Astrocyte (in vitro differentiated cells and primary cell): ENCODE results near the gene CALCR. TPM values are rescaled to one million over a fixed set of nuclear protein-coding genes. Genes with fewer than 3 reads are reported as not detected.

Experiments
- DNase-seq: peaks from one replicate; pipeline ENCODE4 v3.0.0-alpha.2; 2010; ENCODE audit warnings: low read depth
- FAIRE-seq: peaks from 2 replicates; lab custom pipeline; 2011; peaks lifted over from hg19 to GRCh38; lab: Jason Lieb, UNC
- H2AFZ ChIP-seq: 2 replicates; pipeline ENCODE4 v1.6.0; 2012; ENCODE audit warnings: low read depth, low read length, inconsistent platforms
- H3K27ac ChIP-seq: 2 replicates; pipeline ENCODE4 v1.5.1; 2011; ENCODE audit warnings: low read depth, low read length, inconsistent platforms
- H3K27me3 ChIP-seq: 2 replicates; pipeline ENCODE4 v1.6.0; 2011; ENCODE audit warnings: low read length, inconsistent platforms; ENCODE audit not compliant: insufficient read depth
- H3K36me3 ChIP-seq: 2 replicates; pipeline ENCODE4 v1.5.1; 2011; ENCODE audit warnings: low read length, inconsistent platforms; ENCODE audit not compliant: insufficient read depth
- H3K4me1 ChIP-seq: 2 replicates; pipeline ENCODE4 v1.5.1; 2011; ENCODE audit warnings: low read length, inconsistent platforms; ENCODE audit not compliant: insufficient read depth
- H3K4me2 ChIP-seq: 2 replicates; pipeline ENCODE4 v1.6.0; 2012; ENCODE audit warnings: low read length, inconsistent platforms
- H3K4me3 ChIP-seq: 2 replicates; pipeline ENCODE4 v1.5.1; 2011; ENCODE audit warnings: low read depth, mild to moderate bottlenecking, low read length, inconsistent platforms; ENCODE audit not compliant: insufficient read depth
- H3K79me2 ChIP-seq: 2 replicates; pipeline ENCODE4 v1.6.0; 2012; ENCODE audit warnings: mild to moderate bottlenecking, low read length, inconsistent platforms; ENCODE audit not compliant: insufficient read depth
- H3K9ac ChIP-seq: 2 replicates; pipeline ENCODE4 v1.6.0; 2012; ENCODE audit warnings: mild to moderate bottlenecking, low read length, inconsistent platforms
- H3K9me3 ChIP-seq: 2 replicates; pipeline ENCODE4 v1.5.1; 2012; ENCODE audit warnings: low read depth, mild to moderate bottlenecking, low read length, inconsistent platforms; ENCODE audit not compliant: insufficient read depth
- H4K20me1 ChIP-seq: 2 replicates; pipeline ENCODE4 v1.6.0; 2012; ENCODE audit warnings: low read length, inconsistent platforms; ENCODE audit not compliant: insufficient read depth
- H3K27ac Mint-ChIP-seq: one replicate; pipeline ENCODE4 v1.8.0; 2021; ENCODE audit warnings: mild to moderate bottlenecking, mixed read lengths; ENCODE audit not compliant: unreplicated experiment
- H3K27me3 Mint-ChIP-seq: one replicate; pipeline ENCODE4 v1.8.0; 2021; ENCODE audit warnings: low read depth, mixed read lengths; ENCODE audit not compliant: unreplicated experiment
- H3K36me3 Mint-ChIP-seq: one replicate; pipeline ENCODE4 v1.8.0; 2021; ENCODE audit warnings: low read depth, mixed read lengths; ENCODE audit not compliant: unreplicated experiment
- H3K4me1 Mint-ChIP-seq: one replicate; pipeline ENCODE4 v1.8.0; 2021; ENCODE audit warnings: low read depth, mixed read lengths; ENCODE audit not compliant: unreplicated experiment
- H3K4me3 Mint-ChIP-seq: one replicate; pipeline ENCODE4 v1.8.0; 2021; ENCODE audit warnings: mild to moderate bottlenecking, moderate library complexity, mixed read lengths; ENCODE audit not compliant: unreplicated experiment
- H3K9me3 Mint-ChIP-seq: one replicate; pipeline ENCODE4 v1.8.0; 2021; ENCODE audit warnings: mild to moderate bottlenecking, mixed read lengths; ENCODE audit not compliant: unreplicated experiment
- CTCF ChIP-seq: IDR thresholded peaks from 2 replicates; pipeline ENCODE4 v1.5.1; 2011; ENCODE audit warnings: low read depth, mild to moderate bottlenecking, inconsistent platforms, low read length, moderate library complexity; ENCODE audit not compliant: insufficient read depth
- EZH2 ChIP-seq: IDR thresholded peaks from 2 replicates; pipeline ENCODE4 v1.6.1; 2012; ENCODE audit warnings: mild to moderate bottlenecking, low read length, inconsistent platforms; ENCODE audit not compliant: insufficient read depth
- total RNA-seq: library from RNA; stranded (reverse); gene quantifications from 2 replicates; pipeline ENCODE4 v1.2.1, GENCODE V29; 2021

Gene CALCR
- total RNA-seq, 1 donor from 2014 or later = 5.4 TPM

DNA sequence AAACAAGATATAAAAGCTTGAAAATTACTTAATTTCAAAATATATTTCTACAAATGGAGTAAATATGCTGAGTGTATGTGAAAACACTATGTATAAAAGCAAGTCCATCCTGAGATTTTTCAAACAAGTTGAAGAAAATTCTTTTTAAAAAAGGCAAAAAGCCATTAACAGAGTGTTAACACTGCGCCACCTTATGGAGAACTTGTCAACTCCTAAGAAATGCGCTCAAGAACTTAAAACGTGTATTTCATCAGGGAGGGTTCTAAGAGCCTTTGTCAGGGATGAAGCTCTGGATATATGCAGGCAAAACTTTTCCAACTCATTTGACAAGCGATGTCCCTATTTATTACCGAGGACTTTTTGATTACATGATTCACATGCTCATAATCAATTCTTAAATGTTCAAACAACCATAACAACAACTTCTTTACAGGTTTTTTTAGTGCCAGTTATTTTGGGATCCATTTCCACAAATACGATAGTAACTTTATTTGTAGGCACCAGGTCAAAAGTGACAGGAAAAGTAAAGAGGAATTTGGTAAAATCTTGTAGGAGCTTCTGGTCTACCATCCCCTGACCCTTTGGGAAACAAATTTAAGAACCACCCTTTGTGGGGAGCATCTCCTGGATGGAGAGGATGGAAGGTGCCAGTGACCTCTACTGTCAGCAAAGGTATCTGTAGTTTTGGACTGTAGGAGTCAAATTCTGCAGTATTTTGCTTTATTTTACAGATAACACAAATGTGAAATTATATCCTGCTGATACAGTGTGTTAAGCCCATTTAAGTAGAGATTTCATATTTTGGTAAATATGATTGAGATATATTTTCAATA is 23.2 kb downstream of the CALCR start:
- Histone ChIP-seq H3K9me3 (no peaks in the 10 kb centered on the region), H3K27ac (no peak overlapping the region), H4K20me1 (no peaks in the 10 kb centered on the region), H3K9ac (no peak overlapping the region), H3K36me3 (no peaks in the 10 kb centered on the region), H3K4me3 (no peak overlapping the region), H3K4me2 (no peak overlapping the region), H3K79me2 (no peaks in the 10 kb centered on the region), H3K4me1 (no peaks in the 10 kb centered on the region), H3K27me3 (peaks cover 8% of the 10 kb centered on the region), H2AFZ (no peak overlapping the region)
- DNase-seq (peak; percentile 27), FAIRE-seq (no peak)
- TF ChIP-seq EZH2 = no peak
- TF ChIP-seq CTCF = peak; percentile 77
- Mint-ChIP-seq H3K27me3 (no peaks in the 10 kb centered on the region), H3K27ac (no peak overlapping the region), H3K9me3 (no peaks in the 10 kb centered on the region), H3K4me3 (no peak overlapping the region), H3K36me3 (no peaks in the 10 kb centered on the region), H3K4me1 (peaks cover 15% of the 10 kb centered on the region)

DNA sequence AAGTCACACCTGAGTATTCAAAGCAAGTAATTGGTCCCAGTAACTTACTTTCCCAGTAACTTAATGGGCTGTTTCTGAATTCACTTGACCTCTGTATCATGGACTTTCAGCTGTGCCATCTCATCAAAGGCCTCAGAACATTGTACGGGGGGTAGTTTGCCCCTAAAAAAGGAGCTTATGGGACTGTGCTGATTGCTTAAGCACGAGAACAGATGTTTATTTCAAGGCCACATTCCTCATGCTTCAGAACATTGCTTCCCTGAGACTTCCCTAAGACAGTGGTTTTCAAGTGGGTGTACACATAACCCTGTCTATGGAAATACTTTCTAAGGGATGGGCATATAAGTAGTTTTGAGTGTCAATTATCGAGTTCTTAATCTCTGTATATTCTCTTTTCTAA is 26.8 kb downstream of the CALCR start:
- Mint-ChIP-seq H3K27me3 (no peaks in the 10 kb centered on the region), H3K4me1 (peaks cover 16% of the 10 kb centered on the region)

More for the DNA sequence above, 26.8 kb downstream of the CALCR start:
- no peaks in the 10 kb centered on the region for H3K36me3 ChIP-seq
- no peak overlapping the region for H3K4me3 ChIP-seq
- no peaks in the 10 kb centered on the region for H3K79me2 ChIP-seq
- H3K27me3 ChIP-seq = no peaks in the 10 kb centered on the region
- no peak overlapping the region for H3K27ac ChIP-seq
- TF ChIP-seq CTCF (no peak), EZH2 (no peak)
- H3K9me3 ChIP-seq = no peaks in the 10 kb centered on the region
- FAIRE-seq (no peak), DNase-seq (no peak)
- no peaks in the 10 kb centered on the region for H3K36me3 Mint-ChIP-seq
- no peak overlapping the region for H3K4me2 ChIP-seq
- H3K9me3 Mint-ChIP-seq = no peaks in the 10 kb centered on the region
- H4K20me1 ChIP-seq = no peaks in the 10 kb centered on the region
- no peaks in the 10 kb centered on the region for H3K4me1 ChIP-seq
- no peak overlapping the region for H3K27ac Mint-ChIP-seq
- no peak overlapping the region for H3K9ac ChIP-seq
- H2AFZ ChIP-seq = no peak overlapping the region
- no peak overlapping the region for H3K4me3 Mint-ChIP-seq
